Measurements from ENCODE around the gene CPAMD8. TPM values are rescaled to one million over a fixed set of nuclear protein-coding genes. Genes with fewer than 3 reads are reported as not detected.
A peak's percentile ranks its signal among the peaks of the same experiment; 100 is the strongest.

The CPAMD8 gene
- total and polyA plus RNA-seq, 9 of the 15 experiments (the other 6 are each of a cell fraction or from before 2014, with no cell fraction given), result 0.20 to 2.1 (median 1.3) TPM

DNA sequence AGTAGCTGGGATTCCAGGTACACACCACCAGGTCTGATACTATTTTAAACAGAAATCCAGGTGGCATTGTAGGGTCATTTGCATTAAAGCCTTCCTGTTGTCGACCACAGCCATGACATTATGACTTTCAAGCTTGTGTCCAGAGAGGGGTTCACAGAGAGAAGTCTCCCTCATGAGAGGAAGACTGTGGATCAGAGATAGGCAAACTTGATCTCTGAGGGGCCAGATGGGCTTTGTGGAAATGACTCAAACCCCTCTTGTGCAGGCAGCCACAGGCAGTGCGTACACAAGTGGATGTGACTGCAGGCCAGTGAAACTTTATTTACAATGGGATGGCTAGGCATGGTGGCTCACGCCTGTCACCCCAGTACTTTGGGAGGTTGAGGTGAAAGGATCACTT lies 165.6 kb downstream of the CPAMD8 start:
- Histone ChIP-seq H2AFZ (ENCODE audit: low read depth, low read length) (no peak overlapping the region), H3K79me2 (ENCODE audit: control insufficient read depth, insufficient read depth, low read length) (no peaks in the 10 kb centered on the region), H3K9me3 (replicated peaks; ENCODE audit: control insufficient read depth, insufficient read depth, low read depth, low read length) (no peaks in the 10 kb centered on the region), H3K9ac (ENCODE audit: insufficient read depth in 1 of 2, low read depth in 2 of 2, low read length in 2 of 2) (no peak overlapping the region), H3K27me3 (ENCODE audit: control insufficient read depth in 2 of 2, insufficient read depth in 2 of 2, low read length in 2 of 2) (no peaks in the 10 kb centered on the region), H4K20me1 (replicated peaks; ENCODE audit: control insufficient read depth, insufficient read depth, low read length) (no peaks in the 10 kb centered on the region), H3K4me3 (no peak overlapping the region), H3K9me1 (ENCODE audit: control insufficient read depth, insufficient read depth, low read length) (peaks cover 2% of the 10 kb centered on the region), H3K36me3 (ENCODE audit: control insufficient read depth, insufficient read depth, low read length) (peaks cover 38% of the 10 kb centered on the region), H3K4me2 (ENCODE audit: insufficient read depth, low read length) (no peak overlapping the region), H3K27ac (ENCODE audit: extremely low read depth, low read depth, low read length) (no peak overlapping the region), H3K4me1 (replicated peaks in 1 of 2; ENCODE audit: control insufficient read depth in 2 of 2, insufficient read depth in 2 of 2, low read length in 2 of 2) (peaks cover 0 to 5% of the 10 kb centered on the region in 2 experiments; a peak in 1 of 5 replicates)
- TF ChIP-seq POLR2AphosphoS5 (IDR thresholded peaks at IDR 0.05; ENCODE audit: control insufficient read depth, insufficient read depth, low read depth, low read length) (no peak), RCOR1 (IDR thresholded peaks at IDR 0.05; ENCODE audit: borderline replicate concordance in 1 of 2, low read depth in 2 of 2, low read length in 2 of 2) (no peak), CBFA2T3 (IDR thresholded peaks at IDR 0.05) (peak; percentile 20; the same call in 1 of the 2 replicates)
- TF ChIP-seq, protein P1, sequence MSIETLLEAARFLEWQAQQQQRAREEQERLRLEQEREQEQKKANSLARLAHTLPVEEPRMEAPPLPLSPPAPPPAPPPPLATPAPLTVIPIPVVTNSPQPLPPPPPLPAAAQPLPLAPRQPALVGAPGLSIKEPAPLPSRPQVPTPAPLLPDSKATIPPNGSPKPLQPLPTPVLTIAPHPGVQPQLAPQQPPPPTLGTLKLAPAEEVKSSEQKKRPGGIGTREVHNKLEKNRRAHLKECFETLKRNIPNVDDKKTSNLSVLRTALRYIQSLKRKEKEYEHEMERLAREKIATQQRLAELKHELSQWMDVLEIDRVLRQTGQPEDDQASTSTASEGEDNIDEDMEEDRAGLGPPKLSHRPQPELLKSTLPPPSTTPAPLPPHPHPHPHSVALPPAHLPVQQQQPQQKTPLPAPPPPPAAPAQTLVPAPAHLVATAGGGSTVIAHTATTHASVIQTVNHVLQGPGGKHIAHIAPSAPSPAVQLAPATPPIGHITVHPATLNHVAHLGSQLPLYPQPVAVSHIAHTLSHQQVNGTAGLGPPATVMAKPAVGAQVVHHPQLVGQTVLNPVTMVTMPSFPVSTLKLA (conservative IDR thresholded peaks at IDR 0.05), result no peak
- ChIA-PET POLR2A (interaction anchor here (0.6 to 0.8 kb wide), 2 partner anchors 12 to 22 kb away, joined by 3 to 4 read pairs; no protein-coding TSS in a partner anchor), CTCF (ENCODE audit: low intra/inter-chr PET ratio) (no interaction called here)
- DNase-seq (ENCODE audit: extremely low read depth in 1 of 4, low spot score in 3 of 4) (peak in 1 of 4 experiments; percentile 6), FAIRE-seq (peak; percentile 73), ATAC-seq (no peak)
- WGBS (ENCODE audit: insufficient coverage, low coverage, missing lambda C conversion rate), result 68% methylated on average over 3 of the region's 3 CpGs
- in situ Hi-C loops (cut with MboI) (no loop called here), intact Hi-C loops (cut with micrococcal nuclease) (no loop called here)
- no TSS peak for BruUV-seq (replicated peaks)
